GM18526 (cell line): ENCODE data around the gene SAMD8.

Source experiments
- POLR2A ChIP-seq: IDR thresholded peaks from 3 replicates; pipeline ENCODE4 v1.6.1; 2011; ENCODE audit not compliant: insufficient read length; ENCODE audit errors: extremely low read depth

The SAMD8 gene

DNA sequence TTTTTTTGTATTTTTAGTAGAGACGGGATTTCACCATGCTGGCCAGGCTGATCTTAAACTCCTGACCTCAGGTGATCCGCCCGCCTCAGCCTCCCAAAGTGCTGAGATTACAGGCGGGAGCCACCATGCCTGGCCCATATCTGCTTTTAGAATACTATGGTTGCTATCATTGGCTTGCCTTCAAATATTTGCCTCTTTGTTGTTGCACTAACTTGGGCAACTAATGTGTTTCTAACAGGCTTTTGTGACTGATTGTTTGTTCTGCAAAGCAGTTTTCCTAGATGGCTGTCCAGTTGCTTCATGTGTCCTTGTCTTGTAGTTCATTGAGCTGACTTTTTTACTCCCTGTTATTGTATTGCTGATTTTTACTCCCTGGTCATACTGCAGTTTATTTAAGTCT, 108.8 kb downstream of the SAMD8 start:
- TF ChIP-seq POLR2A: no peak

DNA sequence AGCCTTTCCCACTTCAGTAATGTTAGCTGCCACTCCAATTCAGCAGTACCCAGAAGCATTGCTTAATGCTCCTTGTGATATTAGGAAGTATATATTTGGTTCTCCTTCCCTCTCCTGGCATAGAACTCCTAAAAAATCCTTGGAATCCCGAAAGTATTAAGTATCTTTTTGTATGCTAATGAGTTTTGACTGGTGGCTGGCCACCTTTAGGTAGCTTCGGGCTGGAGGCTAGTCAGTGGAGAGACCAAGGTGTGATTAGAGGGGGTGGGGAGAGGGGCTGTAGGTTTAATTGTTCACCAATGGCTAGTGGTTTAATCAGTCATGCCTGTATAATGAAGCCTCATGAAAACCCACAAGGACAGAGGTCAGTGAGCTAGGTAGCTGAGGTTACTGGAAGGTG, 112.1 kb downstream of the SAMD8 start:
- no peak for TF ChIP-seq POLR2A

DNA sequence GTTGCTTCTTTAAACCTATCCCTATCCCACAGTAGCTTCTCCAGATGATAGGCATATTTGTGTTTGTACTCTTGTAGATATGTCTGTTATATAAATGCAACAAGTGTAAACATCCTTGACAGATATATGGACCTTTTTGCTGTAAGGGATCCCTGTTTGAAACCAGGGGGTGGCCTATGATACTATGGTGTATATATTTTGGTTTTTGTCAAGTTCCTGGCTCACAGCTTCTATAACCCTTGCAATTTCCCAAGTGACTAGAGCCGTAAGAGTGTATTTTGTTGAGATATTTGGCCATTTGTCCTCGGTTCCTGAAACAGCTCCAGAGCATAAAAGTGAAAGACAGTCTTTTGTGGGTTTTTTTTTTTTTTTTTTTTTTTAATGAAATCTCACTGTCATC, 114.6 kb downstream of the SAMD8 start:
- no peak for TF ChIP-seq POLR2A

DNA sequence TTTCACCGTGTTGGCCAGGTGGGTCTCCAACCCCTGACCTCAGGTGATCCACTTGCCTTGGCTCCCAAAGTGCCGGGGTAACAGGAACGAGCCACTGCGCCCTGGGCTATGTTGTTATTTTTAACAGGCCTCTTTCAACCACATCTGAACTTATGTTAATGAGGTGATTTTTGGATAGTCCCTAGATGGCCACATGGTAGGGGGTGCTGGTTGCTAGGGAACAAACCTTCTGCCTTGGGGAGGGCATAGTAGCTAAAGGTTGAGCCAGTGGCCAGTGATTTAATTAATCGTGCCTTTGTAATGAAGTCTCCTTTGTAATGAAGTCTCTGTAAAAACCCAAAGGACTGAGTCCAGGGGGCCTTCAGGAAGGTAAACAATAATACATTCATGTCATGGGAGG, 115.2 kb downstream of the SAMD8 start:
- no peak for TF ChIP-seq POLR2A

DNA sequence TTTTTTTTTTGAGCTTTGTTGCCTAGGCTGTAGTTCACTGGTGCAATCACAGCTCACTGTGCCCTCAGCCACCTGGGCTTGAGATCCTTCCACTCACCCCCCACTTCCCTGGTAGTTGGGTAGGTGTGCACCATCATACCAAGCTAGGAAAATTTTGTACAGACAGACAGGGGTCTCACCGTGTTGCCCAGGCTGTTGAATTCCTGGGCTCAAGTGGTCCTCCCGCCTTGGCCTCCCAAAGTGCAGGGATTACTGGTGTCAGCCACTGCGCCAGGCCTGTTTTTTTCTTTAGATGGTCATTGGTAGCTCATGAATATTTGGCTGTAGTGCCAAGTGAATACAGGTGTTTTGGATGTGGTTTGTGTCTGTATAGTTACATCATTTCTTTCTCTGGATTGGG, 116.8 kb downstream of the SAMD8 start:
- no peak for TF ChIP-seq POLR2A

DNA sequence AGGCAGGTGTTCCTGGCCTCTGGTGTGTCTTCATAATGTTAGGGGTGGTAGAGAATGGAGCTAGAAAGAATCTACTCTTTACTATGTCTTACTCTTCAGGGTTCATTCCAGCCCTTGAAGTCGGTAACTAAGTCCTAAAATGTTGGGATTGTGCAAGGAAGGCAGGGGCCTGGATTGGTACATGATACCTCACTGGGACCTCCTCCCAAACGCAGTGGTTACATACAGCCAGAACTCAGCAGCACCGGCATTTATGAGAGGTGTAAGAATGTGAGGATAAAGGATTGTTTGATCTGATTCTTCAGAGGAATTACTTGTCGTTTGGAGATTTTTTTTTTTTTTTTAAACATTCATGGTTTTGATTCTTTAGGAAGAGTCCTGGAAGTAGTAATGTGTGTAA, 117.4 kb downstream of the SAMD8 start:
- TF ChIP-seq POLR2A: no peak

DNA sequence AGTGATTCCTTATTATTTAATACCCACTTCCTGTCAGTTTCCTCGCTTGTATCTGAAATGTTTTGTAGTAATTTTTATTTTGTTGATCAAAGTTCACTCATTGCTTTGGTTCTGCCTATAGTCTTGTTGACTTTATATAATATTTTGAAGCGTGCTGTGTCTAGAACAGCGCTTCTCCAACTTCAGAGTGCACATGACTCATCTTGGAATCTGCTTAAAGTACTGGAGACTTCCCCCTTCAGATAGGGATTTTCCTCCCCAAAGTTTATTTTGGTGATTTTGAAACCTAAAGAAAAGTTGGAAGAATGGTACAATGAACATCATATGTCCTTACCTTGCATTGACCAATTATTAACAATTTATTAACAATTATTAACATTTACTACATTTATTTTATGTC, 118.5 kb downstream of the SAMD8 start:
- TF ChIP-seq POLR2A: no peak

DNA sequence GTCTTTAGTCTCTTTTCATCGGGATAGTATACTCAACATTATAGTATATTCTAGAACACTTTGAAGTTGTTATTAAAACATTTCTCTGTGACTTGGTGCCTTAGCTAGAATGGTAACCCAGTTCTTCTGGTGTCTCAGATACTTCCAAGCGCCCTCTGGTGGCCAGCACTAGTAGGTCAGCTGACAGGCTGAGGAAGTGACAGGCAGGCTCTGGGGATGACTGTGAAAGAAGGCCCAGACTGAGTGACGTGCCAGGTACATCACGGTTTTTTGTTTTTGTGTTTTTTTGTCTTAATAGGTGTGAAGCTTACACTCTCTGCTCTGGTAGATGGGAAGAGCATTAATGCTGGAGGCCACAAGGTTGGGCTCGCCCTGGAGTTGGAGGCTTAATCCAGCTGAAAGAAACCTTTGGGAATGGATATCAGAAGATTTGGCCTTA, 119.2 kb downstream of the SAMD8 start:
- TF ChIP-seq POLR2A: no peak
